Measurements from ENCODE around the gene PLLP.

Gene PLLP

GRCh38 chr16:57231821-57232350 lies 52.6 kb downstream of the PLLP start:
- DNase-seq = no peak

- no peak for DNase-seq
These were observed 55.4 kb downstream of the PLLP start for GRCh38 chr16:57229079-57229478.

DNA sequence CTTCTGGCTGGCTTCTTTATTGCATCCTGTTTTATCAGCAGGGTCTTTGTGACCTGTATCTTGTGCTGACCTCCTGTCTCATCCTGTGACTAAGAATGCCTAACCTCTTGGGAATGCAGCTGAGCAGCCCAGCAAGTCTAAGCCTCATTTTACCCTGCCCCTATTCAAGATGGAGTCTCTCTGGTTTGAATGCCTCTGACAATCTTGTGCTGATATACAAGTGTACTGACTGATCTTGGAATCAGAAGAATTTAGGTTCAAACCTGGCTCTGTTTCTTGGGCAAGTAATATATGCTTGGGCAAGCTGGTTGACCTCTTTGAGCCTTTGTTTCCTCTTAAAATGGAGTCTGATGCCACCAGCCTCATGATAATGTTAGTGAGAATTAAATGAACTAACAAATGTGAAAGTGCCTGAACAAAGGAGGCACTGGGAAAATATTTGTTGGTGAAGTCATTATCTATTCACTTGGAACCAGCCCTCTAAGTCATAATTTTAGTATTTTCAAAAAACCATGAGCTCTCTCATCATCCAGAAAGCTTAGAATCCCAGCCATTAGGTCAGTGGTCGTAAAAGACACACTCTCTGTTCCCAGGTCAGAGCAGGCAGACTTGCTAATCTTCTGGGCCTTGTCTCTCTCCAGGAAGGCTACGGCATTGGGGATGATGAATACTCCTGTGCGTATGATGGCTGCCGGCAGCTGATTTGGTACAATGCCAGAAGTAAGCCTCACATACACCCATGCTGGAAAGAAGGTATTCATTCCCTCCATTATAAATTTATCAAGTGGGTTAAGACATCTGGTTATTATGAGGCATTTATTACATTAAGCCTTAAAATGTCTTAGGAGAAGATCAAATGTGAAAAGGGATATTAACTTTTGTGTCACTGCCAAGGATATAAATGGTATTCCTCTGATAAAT lies 57.5 kb downstream of the PLLP start:
- no peak for DNase-seq

DNA sequence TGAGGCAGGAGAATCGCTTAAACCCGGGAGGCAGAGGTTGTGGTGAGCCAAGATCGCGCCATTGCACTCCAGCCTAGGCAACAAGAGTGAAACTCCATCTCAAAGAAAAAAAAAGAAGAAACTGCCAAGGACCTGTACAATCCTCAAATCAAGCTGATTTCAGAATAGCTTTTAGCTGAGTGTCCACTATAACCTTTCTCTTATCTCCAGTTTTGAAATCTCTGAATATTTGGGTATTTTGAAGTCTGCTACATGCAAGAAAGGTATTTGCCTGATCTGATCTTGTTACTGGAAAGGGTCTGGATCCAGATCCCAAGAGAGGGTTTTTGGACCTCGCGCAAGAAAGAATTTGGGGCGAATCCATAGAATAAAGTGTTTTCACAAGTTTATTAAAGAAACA lies 58.5 kb downstream of the PLLP start:
- DNase-seq = no peak

DNA sequence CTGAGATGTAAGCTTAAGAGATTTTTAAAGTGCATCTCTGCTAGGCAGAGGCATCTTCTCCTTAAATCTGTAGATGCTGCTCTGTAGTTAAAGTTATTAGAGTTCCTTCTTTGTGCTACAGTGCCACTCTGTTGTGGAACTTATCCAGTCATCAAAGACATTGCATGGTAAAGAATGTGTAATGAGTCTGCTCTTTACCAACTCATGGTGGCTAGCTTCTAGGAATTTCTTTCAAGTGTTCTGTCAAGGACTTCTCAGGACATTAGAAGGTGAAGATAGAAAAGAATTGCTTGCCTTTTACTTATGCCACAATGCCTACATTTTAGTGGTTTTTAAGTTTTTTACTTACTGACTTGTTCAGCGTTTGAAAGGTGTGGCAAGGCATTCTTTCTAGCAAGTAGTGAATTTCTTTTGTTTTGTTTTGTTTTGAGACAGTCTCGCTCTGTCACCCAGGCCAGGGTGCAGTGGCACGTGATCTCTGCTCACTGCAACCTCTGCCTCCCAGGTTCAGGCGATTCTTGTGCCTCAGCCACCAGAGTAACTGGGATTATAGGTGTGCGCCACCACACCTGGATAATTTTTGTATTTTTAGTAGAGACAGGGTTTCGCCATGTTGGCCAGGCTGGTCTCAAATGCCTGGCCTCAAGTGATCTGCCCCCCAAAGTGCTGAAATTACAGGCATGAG lies 59.7 kb downstream of the PLLP start:
- no peak for DNase-seq

GRCh38 chr16:57223057-57223456 lies 61.4 kb downstream of the PLLP start:
- DNase-seq = no peak

- DNase-seq = no peak
These were observed 67.5 kb downstream of the PLLP start for GRCh38 chr16:57216968-57217367.

DNA sequence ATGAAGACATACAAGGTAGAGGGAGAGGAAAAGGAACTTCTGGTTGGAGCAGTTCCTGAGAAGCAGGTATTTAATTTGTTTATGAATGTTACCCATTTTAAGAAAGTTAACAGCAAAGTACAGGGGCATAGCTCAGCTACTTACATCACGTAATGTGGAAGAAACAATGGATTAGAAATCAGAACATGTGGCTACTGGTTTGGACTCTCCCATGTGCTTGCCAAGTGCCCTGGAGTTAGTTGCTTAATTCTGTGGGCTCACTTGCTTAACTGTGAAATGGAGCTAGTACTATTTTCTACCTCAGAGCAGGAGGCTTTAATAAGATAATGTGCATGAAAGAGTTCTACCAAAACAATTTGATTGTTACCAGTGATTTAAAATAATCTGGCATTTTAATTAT lies 71.0 kb downstream of the PLLP start:
- no peak for DNase-seq

DNA sequence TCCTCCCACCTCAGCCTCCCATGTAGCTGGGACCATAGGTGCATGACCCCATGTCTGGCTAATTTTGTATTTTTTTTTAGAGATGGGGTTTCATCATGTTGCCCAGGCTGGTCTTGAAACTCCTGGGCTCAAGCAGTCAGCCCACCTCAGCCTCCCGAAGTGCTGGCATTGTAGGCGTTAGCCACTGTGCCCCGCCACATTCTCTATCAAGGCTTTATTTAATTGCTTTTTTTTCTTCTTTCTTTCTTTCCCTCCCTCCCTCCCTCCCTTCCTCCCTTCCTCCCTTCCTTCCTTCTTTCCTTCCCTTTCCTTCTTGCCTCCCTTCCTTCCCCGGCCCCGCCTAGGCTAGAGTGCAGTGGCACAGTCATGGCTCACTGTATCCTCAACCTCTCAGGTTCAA lies 74.7 kb downstream of the PLLP start:
- DNase-seq = no peak

- no peak for DNase-seq
These were observed 75.5 kb downstream of the PLLP start for GRCh38 chr16:57208926-57209325.

All from nucleus accumbens (tissue), 56 donors.